ENCODE results near the gene TMEM88. TPM values are rescaled to one million over a fixed set of nuclear protein-coding genes. Genes with fewer than 3 reads are reported as not detected.

TMEM88 gene
- total and polyA plus RNA-seq, 2 of the 13 experiments (the other 11 are each of a cell fraction or from before 2014, with no cell fraction given), result 0.31 to 0.66 TPM

GRCh38 chr17:7889166-7889955 lies 34.5 kb downstream of the TMEM88 start (continued):
- TF ChIP-seq, protein P1, sequence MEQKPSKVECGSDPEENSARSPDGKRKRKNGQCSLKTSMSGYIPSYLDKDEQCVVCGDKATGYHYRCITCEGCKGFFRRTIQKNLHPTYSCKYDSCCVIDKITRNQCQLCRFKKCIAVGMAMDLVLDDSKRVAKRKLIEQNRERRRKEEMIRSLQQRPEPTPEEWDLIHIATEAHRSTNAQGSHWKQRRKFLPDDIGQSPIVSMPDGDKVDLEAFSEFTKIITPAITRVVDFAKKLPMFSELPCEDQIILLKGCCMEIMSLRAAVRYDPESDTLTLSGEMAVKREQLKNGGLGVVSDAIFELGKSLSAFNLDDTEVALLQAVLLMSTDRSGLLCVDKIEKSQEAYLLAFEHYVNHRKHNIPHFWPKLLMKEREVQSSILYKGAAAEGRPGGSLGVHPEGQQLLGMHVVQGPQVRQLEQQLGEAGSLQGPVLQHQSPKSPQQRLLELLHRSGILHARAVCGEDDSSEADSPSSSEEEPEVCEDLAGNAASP (CRISPR knock-in tag; IDR thresholded peaks at IDR 0.05; ENCODE audit: borderline replicate concordance), result peak; percentile 96; the same call in 1 of the 2 replicates
- TF ChIP-seq ZNF331 (CRISPR knock-in tag; IDR thresholded peaks at IDR 0.05) (no peak), MIXL1 (CRISPR knock-in tag; IDR thresholded peaks at IDR 0.05) (peak; percentile 19; the same call in 1 of the 2 replicates), FOXC1 (CRISPR knock-in tag; IDR thresholded peaks at IDR 0.05; ENCODE audit: borderline replicate concordance) (no peak), SAP130 (CRISPR knock-in tag; IDR thresholded peaks at IDR 0.05; ENCODE audit: low read depth) (peak; percentile 52; the same call in 1 of the 2 replicates), ZKSCAN1 (IDR thresholded peaks at IDR 0.05; ENCODE audit: low read length) (no peak), BCL6 (CRISPR knock-in tag; IDR thresholded peaks at IDR 0.05) (peak; percentile 72), ZKSCAN8 (CRISPR knock-in tag; IDR thresholded peaks at IDR 0.05; ENCODE audit: borderline replicate concordance) (no peak), ZFP36 (IDR thresholded peaks at IDR 0.05; ENCODE audit: borderline replicate concordance, low read depth, low read length, partially characterized antibody) (no peak), TRIM22 (IDR thresholded peaks at IDR 0.05) (no peak), RFX1 (IDR thresholded peaks at IDR 0.05) (no peak), FOXK1 (CRISPR knock-in tag; IDR thresholded peaks at IDR 0.05; ENCODE audit: borderline replicate concordance, low read depth) (no peak), KDM3A (CRISPR knock-in tag; IDR thresholded peaks at IDR 0.05; ENCODE audit: low read depth) (no peak), NR2C2 (CRISPR knock-in tag; IDR thresholded peaks at IDR 0.05; ENCODE audit: borderline replicate concordance) (peak; percentile 64), ARNT (IDR thresholded peaks at IDR 0.05) (no peak), RAD21 (CRISPR knock-in tag; IDR thresholded peaks at IDR 0.05) (peak; percentile 55; the same call in 1 of the 2 replicates), FOXA1 (IDR thresholded peaks at IDR 0.05) (no peak), FOXA1 (CRISPR knock-in tag; IDR thresholded peaks at IDR 0.05) (no peak), ZNF777 (CRISPR knock-in tag; IDR thresholded peaks at IDR 0.05) (no peak), SALL1 (CRISPR knock-in tag; IDR thresholded peaks at IDR 0.05) (peak; percentile 23; the same call in 1 of the 2 replicates), NR2F6 (IDR thresholded peaks at IDR 0.05) (peak; percentile 68), NR2F6 (CRISPR knock-in tag; IDR thresholded peaks at IDR 0.05) (peak; percentile 78), TFDP1 (CRISPR knock-in tag; IDR thresholded peaks at IDR 0.05; ENCODE audit: borderline replicate concordance) (no peak)
- TF ChIP-seq, protein P2, sequence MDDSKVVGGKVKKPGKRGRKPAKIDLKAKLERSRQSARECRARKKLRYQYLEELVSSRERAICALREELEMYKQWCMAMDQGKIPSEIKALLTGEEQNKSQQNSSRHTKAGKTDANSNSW (CRISPR knock-in tag; IDR thresholded peaks at IDR 0.05; ENCODE audit: borderline replicate concordance), result no peak
- TF ChIP-seq, protein P3, sequence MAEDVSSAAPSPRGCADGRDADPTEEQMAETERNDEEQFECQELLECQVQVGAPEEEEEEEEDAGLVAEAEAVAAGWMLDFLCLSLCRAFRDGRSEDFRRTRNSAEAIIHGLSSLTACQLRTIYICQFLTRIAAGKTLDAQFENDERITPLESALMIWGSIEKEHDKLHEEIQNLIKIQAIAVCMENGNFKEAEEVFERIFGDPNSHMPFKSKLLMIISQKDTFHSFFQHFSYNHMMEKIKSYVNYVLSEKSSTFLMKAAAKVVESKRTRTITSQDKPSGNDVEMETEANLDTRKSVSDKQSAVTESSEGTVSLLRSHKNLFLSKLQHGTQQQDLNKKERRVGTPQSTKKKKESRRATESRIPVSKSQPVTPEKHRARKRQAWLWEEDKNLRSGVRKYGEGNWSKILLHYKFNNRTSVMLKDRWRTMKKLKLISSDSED (CRISPR knock-in tag; IDR thresholded peaks at IDR 0.05), result no peak
- TF ChIP-seq, protein P4, sequence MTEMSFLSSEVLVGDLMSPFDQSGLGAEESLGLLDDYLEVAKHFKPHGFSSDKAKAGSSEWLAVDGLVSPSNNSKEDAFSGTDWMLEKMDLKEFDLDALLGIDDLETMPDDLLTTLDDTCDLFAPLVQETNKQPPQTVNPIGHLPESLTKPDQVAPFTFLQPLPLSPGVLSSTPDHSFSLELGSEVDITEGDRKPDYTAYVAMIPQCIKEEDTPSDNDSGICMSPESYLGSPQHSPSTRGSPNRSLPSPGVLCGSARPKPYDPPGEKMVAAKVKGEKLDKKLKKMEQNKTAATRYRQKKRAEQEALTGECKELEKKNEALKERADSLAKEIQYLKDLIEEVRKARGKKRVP (CRISPR knock-in tag; IDR thresholded peaks at IDR 0.05), result no peak

All from HepG2 (cell line).